HG03060 (cell line): ENCODE measurements around the gene ZBTB44.
"Not testable (repeated sequence)": the region's sequence is repeated elsewhere in the genome, so short reads cannot be mapped to it uniquely, and the experiment has no call there.

Experiments
- ATAC-seq: cut with Tn5 transposase; IDR thresholded peaks from one replicate; pipeline ENCODE4 v1.9.1; 2021; ENCODE audit warnings: low read depth, moderate number of reproducible peaks; ENCODE audit not compliant: unreplicated experiment

Gene ZBTB44

DNA sequence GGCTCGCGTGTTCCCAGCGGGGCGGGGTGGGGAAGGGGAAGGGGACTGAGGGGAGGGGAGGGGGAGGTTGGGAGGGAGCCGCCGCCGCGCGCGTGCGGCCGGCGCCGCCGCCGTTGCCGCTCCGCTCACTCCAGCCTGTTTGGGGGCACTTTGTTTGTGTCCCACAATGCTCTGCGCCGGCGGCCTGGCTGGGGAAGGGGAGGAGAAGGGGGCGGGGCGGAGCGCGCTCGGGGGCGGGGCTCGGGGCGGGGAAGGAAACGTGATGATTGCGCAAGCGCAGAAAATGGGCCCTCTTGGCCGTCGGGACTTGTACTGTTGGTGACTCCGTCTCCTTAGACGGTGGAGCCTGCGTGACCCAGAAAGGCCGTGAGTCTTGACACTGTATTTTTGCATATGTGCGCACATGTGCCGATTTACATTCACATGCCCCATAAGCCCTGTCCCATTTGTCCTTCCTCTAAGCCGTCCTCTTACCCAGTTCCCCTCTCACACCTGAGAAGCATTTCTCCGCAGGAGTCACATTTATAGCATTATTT lies at the start of gene ZBTB44:
TSS of gene ZBTB44 (minus strand) at position 168 of the 536 bp plus-strand sequence. CDS start 53,044 bp downstream, outside the sequence.
- peak; percentile 48 for ATAC-seq

GRCh38 chr11:130359419-130359818 lies 44.7 kb upstream of the ZBTB44 start:
- no peak for ATAC-seq

GRCh38 chr11:130358398-130358797 lies 43.7 kb upstream of the ZBTB44 start:
- no peak for ATAC-seq

DNA sequence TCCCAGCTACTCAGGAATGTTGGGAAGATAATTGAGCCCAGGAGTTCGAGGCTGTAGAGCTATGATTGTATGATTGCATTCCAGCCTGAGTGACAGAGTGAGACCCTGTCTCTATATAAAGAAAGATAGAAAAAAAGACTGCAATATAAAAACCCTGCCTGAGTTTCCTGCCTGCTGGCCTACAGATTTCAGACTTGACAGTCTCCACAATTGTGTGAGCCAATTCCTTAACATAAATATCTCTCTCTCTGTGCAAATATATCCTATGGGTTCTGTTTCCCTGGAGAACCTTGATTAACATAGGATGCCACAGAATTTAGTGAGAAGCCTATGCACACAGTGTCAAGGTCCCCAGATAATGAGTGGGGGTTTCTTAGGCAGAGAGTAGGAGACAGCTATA lies 32.5 kb upstream of the ZBTB44 start:
- ATAC-seq: no peak

GRCh38 chr11:130344841-130345240 lies 30.1 kb upstream of the ZBTB44 start:
- ATAC-seq: no peak

GRCh38 chr11:130340671-130341319 lies 26.1 kb upstream of the ZBTB44 start:
- ATAC-seq: no peak

GRCh38 chr11:130338667-130339066 lies 23.9 kb upstream of the ZBTB44 start:
- ATAC-seq: no peak

- ATAC-seq: no peak
Observed at GRCh38 chr11:130337281-130338089, 22.8 kb upstream of the ZBTB44 start.

DNA sequence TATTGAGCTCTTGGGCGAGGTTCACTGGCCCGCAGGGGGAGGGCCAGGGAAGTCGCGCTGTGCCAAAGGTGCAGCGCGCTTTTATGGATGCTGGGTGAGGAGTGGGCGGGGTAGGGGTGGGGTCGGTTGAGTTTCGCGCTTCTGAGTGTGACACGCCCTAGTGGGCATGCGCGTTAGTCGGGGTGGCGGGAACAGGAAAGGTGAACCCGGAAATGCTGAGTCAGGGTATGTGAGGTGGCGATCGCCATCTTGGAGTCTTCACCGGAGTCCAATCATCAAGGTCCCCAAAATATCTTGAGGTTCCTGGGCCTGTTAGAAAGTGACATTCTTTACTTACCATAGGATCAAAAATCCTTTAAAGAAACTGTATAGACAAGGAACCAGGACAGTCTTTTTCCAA lies 16.7 kb upstream of the ZBTB44 start:
- ATAC-seq: not testable (repeated sequence)

DNA sequence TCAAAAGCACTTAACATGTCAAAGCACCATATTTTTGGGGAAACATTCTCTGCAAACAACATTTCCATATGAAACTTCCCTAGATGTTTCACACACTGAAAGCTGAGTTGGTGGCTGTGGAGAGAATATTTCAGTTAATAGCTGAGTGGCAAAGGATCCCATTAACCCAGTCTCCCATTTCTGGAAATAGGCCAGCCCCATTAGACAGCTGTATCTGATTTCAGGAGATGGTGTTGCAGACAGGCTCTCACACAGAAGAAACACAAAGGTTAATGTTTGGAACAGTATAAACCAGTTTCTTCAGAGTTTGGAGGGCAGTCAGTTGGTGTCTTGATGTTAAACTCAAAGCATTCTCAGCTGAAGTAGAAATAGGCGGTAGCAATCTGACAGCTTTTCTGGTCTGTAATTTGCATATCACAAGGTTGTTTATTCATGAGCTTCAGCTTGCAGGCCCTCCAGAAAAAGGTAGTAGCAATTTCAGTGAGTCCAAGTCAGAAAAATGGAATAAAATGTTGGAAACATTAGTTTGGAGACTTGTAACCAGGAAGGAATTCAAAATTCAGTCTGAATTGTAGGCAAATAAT lies 15.5 kb upstream of the ZBTB44 start:
- no peak for ATAC-seq

DNA sequence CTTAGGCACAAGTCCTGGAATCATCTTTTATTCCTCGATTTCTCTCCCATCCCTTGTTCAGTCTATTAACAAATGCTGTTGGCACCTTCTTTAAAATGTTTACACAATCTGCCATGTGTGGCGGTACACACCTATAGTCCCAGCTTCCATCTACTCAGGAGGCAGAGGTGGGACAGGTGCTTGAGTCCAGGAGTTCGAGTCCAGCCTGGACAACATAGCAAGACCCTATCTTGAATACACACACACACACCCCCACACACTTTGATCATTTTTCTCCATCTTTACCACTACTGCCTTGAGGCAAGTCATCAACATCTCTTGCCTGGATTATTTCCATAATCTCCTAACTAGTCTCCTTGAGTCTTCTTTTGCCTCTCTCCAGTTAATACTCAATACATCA lies 13.7 kb upstream of the ZBTB44 start:
- no peak for ATAC-seq

DNA sequence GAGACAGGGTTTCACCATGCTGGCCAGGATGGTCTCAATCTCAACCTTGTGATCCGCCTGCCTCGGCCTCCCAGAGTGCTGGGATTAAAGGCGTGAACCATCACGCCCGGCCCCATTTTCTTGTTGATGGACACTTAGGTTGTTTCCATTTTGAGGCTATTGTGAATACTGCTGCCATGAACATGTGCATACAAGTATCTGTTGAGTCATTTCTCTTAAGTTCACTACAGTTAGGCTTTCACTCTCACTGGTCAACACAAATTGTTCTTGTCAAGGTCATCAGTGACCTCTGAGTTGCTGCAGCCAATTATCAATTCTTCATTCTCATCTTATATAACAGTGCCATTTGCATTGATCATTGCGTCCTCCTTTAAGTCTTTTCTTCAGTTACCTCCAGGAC lies 13.0 kb upstream of the ZBTB44 start:
- no peak for ATAC-seq

DNA sequence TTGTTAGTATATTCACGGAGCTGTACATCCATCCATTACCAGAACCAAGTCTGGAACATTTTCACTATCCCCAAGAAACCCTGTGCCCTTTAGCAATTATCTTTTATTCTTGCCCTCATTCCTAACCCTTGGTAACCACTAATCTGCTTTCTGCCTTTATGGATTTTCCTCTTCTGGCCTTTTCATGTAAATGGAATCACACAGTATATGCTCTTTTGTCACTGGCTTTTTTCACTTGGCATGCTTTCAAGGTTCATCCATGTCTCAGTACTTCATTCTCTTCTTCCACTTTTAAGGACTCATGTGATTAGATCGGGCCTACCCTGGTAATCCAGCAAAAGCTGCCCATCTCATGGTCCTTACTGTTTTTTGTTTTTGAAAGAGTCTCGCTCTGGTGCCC lies 11.0 kb upstream of the ZBTB44 start:
- no peak for ATAC-seq

- ATAC-seq: no peak
Observed at GRCh38 chr11:130323452-130324450, 9.0 kb upstream of the ZBTB44 start.

- no peak for ATAC-seq
Observed at GRCh38 chr11:130322126-130322525, 7.4 kb upstream of the ZBTB44 start.

- ATAC-seq: no peak
Observed at GRCh38 chr11:130318031-130318673, 3.4 kb upstream of the ZBTB44 start.

DNA sequence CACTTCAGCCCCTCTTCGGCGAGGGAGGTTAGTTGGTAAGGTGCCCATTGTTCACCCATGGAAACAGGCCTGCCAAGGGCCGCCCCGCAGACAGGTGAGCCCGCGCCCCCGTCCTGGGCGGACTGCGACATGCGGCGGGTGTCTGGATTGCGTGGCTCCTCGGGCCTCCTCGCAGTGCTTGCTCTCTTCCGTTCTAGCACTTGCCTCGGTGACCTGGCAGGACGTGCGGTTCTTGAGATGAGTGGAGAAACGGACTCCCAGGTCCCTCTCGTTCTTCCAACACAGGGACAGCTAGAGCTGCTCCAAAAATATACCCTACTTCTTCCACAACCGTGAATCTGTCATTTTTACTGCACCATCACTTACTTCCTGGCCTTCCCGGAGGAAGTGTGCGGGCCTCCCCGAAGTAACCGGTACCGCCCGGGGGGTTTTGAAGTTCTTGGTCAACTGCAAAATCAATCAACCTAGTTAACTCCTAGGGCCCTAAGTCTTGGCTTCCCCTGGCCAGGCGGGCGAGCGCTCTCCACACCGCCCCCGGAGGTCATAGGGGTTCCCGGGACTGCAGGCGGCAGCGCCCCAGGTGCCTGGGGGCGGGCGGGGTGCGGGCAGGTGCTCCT lies 745 bp upstream of the ZBTB44 start:
- peak; percentile 22 for ATAC-seq

GRCh38 chr11:130314184-130314749 lies 450 bp downstream of the ZBTB44 start:
- ATAC-seq: peak; percentile 18
